ENCODE results near the gene ADAMTS8.
A peak's percentile ranks its signal among the peaks of the same experiment; 100 is the strongest.
"Not testable (repeated sequence)": the region's sequence is repeated elsewhere in the genome, so short reads cannot be mapped to it uniquely, and the experiment has no call there.

The ADAMTS8 gene

GRCh38 chr11:130439160-130439519 is 10.7 kb upstream of the ADAMTS8 start:
- no peak for DNase-seq (ENCODE audit: low spot score)

- not testable (repeated sequence) for DNase-seq (ENCODE audit: low spot score)
These were observed 10.2 kb upstream of the ADAMTS8 start for GRCh38 chr11:130438401-130439159.

DNA sequence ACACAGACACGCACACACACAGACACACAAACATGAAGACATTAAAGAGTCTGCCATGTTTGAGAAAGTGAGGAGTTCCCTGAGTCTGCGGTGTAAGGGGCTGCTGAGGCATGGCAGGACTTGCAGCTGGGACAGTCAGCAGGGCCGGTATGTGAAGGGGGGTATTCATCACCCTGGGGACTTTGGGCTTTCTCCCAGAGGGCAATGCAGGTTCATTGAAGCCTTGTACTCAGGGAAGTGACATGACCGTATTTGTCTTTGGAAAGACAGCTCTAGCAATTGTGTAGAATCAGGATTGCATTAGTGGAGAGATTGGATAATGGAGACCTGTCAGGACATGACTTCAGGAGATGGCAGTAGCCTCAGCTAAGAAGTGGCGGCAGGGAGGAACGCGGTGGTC is 9.4 kb upstream of the ADAMTS8 start:
- DNase-seq (ENCODE audit: low spot score) = no peak

- DNase-seq (ENCODE audit: low spot score) = no peak
These were observed 7.8 kb upstream of the ADAMTS8 start for GRCh38 chr11:130436171-130436570.

- DNase-seq (ENCODE audit: low spot score) = no peak
These were observed 7.3 kb upstream of the ADAMTS8 start for GRCh38 chr11:130435671-130436070.

DNA sequence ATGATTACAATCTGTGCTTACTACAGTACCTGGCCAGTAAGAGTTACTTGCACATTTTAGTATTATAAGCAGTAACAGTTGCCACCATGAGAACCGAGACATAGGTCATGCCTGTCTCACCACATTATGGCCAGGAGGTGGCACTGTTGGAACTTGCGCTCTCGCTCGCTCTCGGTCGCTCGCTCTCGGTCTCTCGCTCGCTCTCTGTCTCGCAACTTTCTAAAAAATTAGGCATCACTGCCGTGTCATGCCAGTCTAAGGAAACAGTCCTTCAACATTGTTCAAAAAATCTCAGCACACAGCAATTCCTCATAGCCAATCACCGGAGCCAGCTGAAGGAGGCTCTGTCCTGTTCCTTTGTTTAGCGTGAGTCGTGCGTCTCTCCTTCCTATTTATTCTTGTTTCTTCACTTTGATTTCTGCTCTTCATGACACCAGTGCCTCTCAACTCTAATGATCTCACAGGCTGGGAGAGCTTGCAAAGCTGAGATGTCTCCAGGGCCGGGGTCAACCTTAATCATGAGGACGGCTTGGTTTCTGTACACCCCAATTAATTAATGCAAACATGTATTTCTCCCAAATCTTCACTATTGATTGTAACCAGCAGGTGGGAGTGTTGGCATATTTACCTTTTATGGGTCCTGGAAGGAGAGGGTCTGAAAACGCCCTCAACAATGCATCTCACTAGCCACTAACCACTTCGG is 6.3 kb upstream of the ADAMTS8 start:
- DNase-seq (ENCODE audit: low spot score) = peak; percentile 85

DNA sequence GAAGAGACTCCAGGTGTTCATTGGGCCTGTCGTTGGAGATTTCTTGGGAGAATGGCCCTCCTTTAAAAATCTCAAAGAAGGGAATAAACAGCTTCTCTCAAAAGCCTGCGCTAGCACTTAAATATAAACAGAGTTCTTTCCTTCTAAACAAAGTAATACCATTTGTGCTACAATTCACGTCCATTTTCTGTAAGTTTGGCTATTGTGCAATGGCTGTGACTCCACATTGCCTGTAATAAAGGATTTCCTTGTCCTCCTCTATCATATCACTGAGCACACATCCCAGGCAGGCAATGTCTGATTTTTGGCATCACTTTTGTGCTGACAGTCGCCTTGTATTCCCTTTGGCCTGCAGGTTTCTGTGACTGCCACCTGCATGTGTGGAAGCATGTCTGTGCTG is 4.9 kb upstream of the ADAMTS8 start:
- DNase-seq (ENCODE audit: low spot score) = no peak

DNA sequence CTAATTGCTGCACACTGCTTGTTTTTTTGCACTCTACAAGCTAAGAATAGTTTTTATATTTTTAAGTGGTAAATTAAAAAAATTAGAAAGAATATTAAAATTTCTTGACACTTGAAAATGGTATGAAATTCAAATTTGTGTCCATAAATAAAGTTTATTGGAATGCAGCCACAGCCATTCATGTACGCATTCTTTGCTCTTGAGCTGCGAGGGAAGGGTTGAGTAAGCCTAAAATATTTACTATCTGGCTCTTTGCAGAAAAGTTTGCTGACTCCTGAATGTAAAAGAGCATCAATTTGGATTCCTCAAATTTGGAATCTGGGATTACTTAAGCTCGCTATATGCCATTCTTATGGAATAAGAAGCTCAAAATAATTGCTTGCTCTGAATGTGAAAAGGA is 3.4 kb upstream of the ADAMTS8 start:
- DNase-seq (ENCODE audit: low spot score) = no peak

DNA sequence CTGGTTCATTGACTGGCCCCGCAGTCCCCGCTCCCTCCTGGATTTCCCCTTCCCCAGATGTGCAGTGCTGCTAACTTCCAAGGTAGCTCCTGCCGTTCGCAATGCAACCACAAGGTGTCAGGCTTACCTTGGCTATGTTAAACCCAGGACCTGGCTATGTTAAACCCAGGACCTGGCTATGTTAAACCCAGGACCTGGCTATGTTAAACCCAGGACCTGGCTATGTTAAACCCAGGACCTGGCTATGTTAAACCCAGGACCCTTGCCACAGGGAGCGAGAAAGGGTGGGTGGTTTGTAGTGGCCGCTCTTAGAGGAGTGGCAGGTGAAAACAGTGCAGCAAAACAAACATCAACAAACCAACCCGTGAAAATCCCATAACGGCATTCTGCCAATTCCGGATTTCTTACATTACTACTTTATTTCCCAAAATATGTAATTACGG is 2.9 kb upstream of the ADAMTS8 start:
- DNase-seq (ENCODE audit: low spot score) = no peak

DNA sequence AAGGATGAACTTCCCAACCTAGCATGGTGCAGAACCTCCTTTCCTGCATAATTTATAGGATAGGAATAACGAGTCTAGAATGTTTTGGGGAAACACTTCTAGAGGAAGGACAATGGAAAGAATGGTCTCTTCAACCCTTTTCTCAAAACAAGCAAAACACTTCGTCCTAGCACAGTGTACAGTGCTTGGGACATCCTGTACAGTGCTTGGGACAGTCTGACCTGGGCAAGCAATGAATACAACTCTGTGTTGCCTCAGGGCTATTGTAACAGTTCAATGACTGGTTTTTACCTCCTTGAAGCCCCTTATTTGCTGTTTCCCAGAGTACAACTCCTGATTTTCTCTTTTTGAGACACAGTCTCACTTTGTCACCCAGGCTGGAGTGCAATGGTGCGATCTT is 1.6 kb upstream of the ADAMTS8 start:
- DNase-seq (ENCODE audit: low spot score) = no peak

DNA sequence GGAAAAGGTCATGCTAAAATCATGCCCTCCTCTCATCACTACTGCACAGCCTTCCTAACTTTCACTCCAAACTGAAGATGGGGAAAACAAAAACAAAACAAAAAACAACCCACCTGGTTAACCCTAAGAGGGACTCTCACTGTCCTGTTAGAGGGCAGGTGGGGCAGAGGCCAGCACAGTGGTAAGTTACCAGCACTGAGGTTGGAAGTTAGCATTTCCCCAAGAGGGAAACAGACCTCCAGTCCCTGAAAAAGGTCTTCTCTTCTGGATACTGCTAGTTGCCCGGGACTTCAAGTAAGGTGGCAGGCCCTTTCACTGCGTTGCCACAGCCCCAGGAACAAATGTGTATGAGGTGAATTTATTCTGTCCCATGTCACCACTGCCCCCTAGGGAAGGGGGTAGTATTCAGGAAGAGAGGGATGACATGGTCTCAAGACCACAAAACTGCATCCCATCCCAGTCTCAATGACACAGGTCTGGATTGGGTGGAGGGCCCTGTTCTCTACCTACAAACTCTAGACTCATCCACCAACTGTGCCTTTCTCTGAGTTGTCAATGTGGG is 792 bp upstream of the ADAMTS8 start:
- no peak for DNase-seq (ENCODE audit: low spot score)

DNA sequence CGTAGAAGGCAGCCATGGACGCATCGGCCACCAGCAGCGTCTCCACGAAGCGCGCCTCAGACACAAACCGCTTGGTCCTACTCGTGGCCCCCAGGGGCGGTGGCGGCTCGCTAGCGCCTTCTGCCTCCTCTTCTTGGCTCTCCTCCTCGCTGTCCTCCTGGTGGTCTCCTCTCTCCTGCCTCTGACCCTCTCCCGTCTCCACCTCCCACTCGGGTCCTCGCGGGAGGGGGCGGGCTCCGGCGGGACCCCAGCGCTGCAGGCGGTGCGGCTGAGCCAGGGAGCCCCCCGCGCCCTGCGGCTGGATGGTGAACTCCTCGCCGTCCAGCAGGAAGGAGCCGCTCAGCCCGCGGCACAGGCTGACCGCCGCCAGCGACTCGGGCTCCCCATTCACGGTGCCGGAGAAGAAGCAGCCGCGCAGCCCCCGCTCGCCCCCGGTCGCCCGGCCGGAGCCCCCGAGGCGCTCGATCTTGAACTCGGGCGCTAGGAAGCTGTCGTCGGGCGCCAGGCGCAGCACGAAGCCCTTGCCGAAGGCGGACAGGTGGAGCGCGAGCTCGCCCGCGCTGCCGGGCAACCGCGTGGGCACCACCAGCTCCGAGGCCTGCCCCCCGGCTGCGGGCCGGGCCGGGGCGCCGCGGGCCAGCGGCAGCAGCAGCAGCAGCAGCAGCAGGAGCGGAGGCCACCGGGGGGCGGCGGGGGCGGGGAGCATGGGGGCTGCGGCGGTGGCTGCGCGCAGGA is 661 bp downstream of the ADAMTS8 start:
- DNase-seq (ENCODE audit: low spot score) = no peak

DNA sequence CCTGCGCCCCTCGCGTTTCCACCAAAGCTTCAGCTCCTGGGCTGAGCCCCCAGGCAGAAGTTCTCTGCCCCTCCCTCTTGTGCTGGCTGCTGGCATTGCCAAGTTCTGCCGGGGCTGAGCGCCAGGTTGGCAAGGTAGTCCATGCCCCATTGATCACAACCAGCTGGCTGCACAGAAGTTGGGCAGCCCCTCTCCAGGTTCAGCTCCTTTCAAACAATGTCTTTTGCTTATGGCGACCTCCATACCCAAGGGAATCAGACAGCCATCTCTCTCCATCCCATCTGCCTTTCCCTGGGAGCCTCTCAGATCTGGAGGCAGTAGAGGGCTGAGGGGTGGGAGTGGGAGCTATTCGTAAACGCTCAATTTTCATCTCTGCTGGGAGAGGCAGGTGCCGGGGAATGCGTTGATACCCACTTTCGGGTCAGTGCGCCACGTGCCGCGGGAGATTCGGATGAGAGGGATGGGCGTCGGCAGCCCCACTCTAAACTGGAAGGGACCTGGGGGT is 1.5 kb downstream of the ADAMTS8 start:
- no peak for DNase-seq (ENCODE audit: low spot score)

DNA sequence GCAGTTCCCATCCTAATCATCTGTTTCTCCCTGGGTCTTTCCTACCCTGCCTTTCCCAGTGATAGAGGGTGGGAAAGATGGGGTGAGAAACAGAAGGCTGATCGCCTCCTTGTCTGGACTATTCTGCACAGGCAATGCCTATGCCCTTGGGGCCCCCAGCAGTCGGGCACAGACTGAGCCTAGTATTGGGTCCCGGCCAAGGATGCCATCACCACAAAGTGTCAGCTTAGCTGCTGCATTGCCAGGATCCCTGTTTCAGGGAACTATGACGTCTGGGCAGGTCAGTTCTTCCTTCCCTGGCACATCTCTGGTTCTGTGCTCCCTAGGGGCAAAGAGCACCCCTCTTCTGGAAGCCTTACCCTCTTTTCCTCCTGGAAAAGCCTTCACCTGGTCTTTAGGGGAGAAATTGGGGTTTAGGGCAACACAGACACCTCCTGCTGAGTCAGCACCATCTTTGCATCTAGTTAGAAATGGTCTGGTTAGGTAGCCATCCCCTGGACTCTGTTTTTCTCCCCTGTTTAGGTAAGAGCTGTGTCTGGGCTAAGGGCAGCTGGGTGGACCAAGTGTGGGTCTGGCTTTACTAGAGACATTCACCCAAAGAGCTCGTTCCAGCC is 2.1 kb downstream of the ADAMTS8 start:
- DNase-seq (ENCODE audit: low spot score) = peak; percentile 63

DNA sequence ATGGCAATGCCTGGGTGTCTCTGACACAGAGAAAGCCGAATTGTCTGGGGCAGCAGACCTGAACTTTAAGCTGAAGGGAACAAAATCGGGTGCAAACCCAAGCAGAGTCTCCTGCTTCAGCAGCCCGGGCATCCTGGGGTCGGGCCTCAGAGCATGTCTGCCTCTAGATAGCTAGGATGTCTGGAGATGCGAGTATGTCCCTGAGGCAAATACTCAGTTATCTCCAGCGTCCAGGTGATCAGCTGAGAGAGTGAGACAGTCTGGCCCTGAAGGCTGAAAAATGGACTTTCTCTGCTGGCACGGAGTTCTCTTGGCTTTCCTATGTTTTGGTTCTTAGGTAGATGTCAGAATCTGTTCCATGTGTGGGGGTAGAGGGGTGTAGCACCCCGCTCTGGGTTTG is 3.3 kb downstream of the ADAMTS8 start:
- DNase-seq (ENCODE audit: low spot score) = no peak

- no peak for DNase-seq (ENCODE audit: low spot score)
These were observed 3.7 kb downstream of the ADAMTS8 start for GRCh38 chr11:130424613-130425140.

DNA sequence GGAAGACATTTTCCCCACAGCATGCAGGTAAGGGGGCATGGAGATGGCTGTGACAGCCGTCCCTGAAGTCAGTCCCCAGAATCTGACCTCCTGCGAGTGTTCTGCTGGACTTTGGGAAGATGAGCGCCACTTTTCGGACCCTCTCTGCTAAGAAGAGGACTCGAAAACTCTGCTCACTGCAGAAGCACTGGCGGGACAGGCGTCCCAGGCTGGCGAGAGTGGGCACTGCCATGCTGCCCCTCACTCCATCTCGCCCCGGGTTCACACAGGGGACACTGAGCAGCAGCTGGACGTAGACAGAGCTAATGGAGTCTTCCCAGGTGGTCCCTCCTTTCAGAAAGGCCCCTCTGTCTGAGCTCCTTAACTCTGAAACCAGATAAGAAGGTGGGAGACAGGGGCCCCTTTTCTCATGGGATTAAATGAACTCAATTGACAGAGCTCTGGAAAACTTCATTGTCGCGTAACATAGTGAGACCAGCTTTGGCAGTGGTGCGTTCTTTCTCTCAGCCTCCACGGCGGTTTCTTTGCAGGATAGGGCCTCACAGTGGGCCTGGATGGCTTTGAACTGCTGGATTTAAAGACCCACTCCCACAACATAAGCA is 4.8 kb downstream of the ADAMTS8 start:
- no peak for DNase-seq (ENCODE audit: low spot score)

DNA sequence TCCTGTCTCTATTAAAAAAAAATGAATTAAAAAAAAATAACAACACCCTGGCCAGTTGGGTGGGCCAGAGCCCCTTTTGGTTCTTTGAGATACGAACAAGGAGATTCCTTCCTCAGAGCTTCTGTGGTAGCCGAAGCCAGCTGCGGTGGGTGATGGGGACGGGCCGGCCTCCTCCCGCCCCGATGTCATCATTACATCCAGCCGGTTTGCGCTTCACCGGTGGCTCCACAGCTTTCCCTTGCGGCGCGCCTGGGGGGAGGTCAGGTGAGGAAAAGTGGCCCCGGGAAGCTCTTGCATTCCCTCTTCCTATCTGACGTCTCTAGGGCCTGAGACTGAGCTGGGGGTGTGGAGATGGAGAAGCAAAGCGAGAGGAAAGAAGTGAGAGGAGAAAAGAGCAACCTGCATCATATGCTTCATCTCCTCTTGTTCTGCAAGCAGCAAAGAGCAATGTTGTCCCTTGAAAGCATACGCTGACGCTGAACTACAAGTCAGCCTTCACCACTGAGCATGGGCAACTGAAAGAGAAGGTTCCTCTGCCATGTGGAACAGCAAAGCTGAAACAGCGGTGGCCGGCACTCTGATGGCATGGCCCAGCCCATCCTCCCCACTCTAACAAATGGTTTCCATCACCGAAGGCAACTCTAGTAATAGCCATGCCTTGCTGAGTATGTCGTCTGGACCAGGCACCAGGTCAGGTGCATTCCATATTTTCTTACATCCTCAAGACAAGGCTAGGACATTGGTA is 6.0 kb downstream of the ADAMTS8 start:
- DNase-seq (ENCODE audit: low spot score) = no peak

DNA sequence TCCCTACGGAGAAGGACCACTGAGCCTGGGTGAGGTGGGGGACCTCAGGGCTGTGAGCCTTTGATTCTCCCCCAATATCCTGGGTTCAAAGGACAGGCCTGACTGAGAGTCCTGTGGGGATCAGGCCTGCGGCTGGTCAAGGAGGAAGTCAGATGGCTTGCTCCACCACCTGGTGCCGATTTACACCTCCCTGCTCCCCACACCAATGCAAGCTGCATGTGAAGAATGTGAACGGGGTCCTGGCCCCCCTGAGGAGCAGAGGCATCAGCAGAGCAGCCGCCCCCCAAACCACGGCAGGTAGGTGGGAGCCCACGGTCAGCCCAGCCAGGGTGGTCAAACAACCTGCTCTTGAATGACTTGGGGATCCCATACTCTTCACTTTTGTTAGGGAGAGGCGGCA is 6.7 kb downstream of the ADAMTS8 start:
- DNase-seq (ENCODE audit: low spot score) = no peak

DNA sequence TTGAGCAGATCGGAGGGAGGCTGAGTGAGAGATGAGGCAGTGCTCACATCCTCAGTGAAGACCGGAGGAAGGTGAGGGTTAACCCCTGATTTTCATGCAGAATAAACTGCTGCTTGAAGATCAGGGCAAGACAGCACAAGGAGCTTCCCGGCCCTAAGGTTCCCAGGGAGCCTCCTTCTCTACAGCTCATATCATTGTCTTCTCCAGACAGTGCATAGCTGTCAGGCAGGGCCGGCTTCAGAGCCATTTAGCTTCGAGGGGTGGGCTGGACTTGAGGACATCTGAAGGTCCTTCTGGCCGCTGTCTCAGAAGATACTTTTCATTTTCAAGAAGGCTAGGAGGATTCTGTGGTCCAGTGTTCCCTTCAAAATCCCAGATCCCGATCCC is 7.2 kb downstream of the ADAMTS8 start:
- no peak for DNase-seq (ENCODE audit: low spot score)
